NCI-H2107 (cell line): ENCODE results near the gene PRMT7.
"Not testable (repeated sequence)": the region's sequence is repeated elsewhere in the genome, so short reads cannot be mapped to it uniquely, and the experiment has no call there.

Experiments used
- DNase-seq: peaks from one replicate; lab custom pipeline; 2025; lab: John Stamatoyannopoulos, UW

PRMT7 gene

DNA sequence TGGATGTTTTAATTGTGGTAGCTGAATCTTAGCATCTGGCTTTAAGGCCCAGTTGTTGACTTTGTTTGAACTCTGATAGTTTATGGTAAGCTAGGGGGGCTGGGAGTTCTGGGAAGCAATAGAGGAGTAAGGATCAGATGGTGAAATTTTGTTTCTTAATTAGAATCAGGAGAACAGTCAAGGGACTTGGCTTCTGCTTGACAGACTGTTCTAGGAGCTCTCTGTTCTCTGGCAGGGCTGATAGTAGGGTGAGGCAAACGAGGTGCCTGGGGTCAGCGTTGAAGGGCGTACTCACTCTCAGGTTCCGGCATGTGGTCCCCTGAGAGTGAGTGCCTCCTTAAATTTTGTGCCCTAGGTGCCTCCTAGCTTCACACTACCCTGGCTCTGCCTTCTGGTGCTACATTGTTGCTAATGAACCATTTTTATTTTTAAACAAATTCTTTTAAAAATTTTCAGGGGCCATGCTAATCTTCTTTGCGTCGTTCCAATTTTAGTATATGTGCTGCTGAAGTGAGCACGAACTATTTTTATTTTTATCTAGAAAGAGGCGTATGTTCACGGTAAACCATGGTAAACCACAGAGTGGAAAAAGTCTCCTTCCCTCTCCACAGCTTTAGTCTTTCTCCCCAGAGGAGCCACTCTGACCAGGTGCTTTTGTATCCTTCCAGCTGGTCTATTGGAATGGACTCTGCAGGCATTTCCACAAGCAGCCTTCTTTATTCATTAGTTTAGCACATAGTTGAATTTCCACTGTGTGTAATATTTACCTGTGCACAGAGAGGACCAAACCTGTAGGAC lies 26.8 kb upstream of the PRMT7 start:
- no peak for DNase-seq

GRCh38 chr16:68284847-68285246 lies 26.0 kb upstream of the PRMT7 start:
- no peak for DNase-seq

DNA sequence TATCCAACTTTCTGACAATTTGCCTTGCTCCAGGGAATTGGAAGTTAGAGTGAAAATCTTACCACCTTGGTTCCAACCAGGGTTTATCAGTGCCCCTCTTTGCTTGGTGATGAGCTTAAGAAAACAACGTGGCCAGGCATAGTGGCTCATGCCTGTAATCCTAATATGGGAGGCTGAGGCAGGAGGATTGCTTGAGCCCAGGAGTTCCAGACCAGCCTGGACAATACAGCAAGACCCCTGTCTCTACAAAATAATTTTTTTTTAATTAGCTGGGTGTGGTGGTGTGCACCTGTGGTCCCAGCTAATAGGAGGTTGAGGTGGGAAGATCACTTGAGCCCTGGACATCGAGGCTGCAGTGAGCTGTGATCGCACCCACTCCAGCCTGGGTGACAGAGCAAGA lies 25.1 kb upstream of the PRMT7 start:
- DNase-seq = no peak

DNA sequence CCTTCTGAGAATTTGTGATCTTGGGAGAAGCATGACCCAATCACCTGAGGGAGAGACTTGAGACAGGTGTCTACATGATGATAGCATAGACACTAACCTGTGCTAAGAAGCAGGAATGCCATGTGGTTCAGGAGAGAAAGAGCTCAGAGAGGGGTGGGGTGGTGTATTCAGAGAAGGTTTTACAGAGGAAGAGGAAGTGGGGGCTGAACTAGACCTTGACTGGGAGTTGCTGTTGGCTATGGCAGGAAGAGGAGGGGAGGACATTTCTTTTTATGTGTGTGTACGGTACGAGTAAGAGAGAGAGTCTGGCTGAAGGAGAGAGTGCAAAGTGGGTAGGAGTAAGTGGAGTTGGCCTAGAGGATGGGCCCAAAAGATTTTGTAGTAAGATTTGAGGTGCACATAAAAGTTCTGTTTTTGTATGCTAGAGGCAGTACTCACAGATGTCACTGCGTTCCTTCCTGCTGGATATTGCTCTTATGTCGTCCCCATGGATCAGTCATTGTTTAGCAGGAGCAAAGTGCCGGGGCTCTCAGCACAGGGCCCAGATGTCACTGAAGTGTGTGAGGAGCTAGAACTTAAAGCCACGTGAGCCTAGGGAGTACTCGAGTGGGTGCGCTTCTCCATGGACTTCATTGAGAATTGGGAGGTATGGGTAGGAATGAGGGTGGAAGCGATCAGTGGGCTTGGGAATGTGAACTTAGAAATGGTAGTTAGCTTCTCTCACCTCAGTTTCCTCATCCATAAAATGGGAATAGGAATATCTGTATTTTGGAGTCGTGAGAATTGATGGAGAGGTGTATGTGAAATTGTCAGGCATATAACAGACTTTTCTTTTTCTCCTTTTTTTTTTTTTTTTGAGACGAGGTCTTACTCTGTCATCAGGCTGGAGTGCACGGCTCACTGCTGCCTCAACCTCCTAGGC lies 24.4 kb upstream of the PRMT7 start:
- no peak for DNase-seq

GRCh38 chr16:68287276-68288251 lies 23.3 kb upstream of the PRMT7 start:
- no peak for DNase-seq

DNA sequence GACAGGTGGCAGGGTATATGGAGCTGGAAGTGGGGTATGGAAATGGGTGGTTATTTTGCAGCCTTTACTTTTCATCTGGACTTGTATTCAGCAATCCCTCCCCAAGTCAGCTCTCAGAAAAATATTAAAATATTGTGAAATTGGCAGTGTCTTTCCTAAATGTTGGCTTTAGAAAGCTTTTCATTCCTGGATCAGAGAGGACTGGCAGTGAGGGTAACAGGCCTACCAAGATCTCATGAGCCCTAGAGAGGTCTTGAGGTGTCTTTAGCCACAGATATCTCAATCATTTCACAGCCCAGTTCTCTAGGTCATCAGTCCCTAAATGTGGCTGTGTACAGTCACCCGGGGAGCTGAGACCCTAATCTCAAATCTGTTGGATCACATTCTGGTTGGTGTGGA lies 22.6 kb upstream of the PRMT7 start:
- DNase-seq = no peak

DNA sequence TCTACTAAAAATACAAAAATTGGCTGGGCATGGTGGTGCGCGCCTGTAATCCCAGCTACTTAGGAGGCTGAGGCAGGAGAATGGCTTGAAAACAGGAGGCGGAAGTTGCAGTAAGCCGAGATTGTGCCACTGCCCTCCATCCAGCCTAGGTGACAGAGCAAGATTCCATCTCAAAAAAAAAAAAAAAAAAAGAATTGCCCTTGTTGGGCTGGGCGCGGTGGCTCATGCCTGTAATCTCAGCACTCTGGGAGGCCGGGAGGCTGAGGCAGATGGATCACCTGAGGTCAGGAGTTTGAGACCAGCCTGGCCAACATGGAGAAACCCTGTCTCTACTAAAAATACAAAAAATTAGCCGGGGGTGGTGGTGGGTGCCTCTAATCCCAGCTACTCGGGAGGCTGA lies 22.0 kb upstream of the PRMT7 start:
- DNase-seq = not testable (repeated sequence)

GRCh38 chr16:68289202-68289601 lies 21.6 kb upstream of the PRMT7 start:
- no peak for DNase-seq

DNA sequence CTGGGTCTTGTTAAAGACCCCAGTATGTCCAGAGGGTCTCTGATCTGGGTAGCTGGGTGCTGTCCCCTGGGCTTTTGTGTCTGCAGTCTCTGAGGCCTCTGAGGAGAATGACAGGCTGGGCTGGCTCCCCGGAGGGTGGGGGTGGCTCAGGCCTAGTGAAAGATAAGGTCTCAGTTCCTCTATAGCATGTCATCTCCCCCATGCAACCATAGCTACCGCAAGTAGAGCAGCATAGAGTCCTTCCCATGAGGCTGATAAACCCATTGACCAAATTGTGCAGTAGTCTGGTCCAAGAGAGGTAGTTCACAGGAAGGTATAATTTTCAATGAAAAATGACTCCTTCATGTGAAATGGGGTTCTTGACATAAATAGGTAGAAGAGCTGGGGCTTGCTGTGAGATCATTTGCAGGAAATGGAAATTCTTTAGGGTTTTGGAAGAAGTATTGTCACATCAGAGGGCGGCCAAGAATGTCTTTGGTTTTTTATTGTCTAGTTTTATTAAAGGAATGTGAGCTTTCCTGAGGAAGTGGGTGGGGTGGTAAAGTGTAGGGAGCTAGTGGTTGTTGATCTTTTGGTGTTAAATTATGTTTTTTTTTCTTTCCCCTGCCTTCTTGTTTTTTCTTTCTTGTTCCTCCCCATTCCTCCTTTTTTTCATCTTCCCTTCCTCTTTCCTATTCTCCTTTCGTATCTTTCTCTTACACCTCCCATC lies 21.0 kb upstream of the PRMT7 start:
- no peak for DNase-seq

GRCh38 chr16:68290450-68290849 lies 20.4 kb upstream of the PRMT7 start:
- no peak for DNase-seq

DNA sequence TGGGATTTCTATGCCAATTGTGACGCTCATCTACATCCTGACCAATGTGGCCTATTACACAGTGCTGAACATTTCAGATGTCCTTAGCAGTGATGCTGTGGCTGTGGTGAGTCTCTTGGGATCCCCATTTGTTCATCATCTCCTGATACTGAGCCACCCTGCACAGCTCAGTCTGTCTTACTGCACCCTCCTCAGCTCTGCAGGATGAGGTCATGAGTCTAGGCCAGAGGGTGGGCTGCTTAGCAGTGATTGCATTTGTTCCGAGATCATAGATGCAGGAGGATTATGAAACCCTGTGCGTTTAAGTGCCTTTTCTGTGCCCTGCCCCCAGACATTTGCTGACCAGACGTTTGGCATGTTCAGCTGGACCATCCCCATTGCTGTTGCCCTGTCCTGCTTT lies 19.6 kb upstream of the PRMT7 start:
- no peak for DNase-seq

- no peak for DNase-seq
Measured at GRCh38 chr16:68292425-68292824, 18.4 kb upstream of the PRMT7 start.

DNA sequence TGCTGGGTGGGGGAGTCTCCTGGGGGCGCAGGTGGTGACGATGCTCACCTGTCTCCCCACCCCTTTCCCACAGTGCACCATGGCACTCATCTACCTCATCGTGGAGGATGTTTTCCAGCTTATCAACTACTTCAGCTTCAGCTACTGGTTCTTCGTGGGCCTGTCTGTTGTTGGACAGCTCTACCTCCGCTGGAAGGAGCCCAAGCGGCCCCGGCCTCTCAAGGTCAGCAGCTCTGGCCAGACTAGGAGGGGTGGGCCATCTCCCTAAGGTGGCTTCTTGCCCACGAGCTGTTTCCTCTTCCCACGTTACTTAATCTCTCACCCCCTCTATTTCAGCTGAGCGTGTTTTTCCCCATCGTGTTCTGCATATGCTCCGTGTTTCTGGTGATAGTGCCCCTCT lies 14.5 kb upstream of the PRMT7 start:
- no peak for DNase-seq

- DNase-seq = no peak
Measured at GRCh38 chr16:68296693-68297092, 14.1 kb upstream of the PRMT7 start.

GRCh38 chr16:68297908-68298307 lies 12.9 kb upstream of the PRMT7 start:
- DNase-seq = no peak

GRCh38 chr16:68298312-68298711 lies 12.5 kb upstream of the PRMT7 start:
- no peak for DNase-seq

- no peak for DNase-seq
Measured at GRCh38 chr16:68298907-68299561, 11.8 kb upstream of the PRMT7 start.

GRCh38 chr16:68299571-68300453 lies 11.0 kb upstream of the PRMT7 start:
- DNase-seq = no peak

GRCh38 chr16:68300734-68301459 lies 9.9 kb upstream of the PRMT7 start:
- no peak for DNase-seq
